H1 (cell line): ENCODE data around the gene GRK5.

ENCODE experiments used
- ATF3 ChIP-seq: IDR thresholded peaks from 2 replicates; pipeline ENCODE4 v1.6.1; 2011; ENCODE audit warnings: low read depth, mild to moderate bottlenecking, low read length; ENCODE audit not compliant: insufficient read depth
- POLR2A ChIP-seq, 2 experiments: IDR thresholded peaks; 1 replicate in 1 of 2; 2 replicates in 1 of 2; pipeline ENCODE4 v1.6.1; 2011; ENCODE audit warnings: low read depth in 2 of 2, low read length in 2 of 2, mild to moderate bottlenecking in 2 of 2; ENCODE audit errors: control extremely low read depth in 1 of 2
- TF ChIP-seq, protein P1 (sequence below), 3 experiments: IDR thresholded peaks; 1 replicate in 2 of 3; 2 replicates in 1 of 3; pipeline versions ENCODE4 v1.5.1 to v1.6.1; 2011; ENCODE audit warnings: low read length in 3 of 3, mild to moderate bottlenecking in 3 of 3, inconsistent platforms in 2 of 3, low read depth in 1 of 3, moderate library complexity in 1 of 3; ENCODE audit not compliant: insufficient read depth in 1 of 3; ENCODE audit errors: control extremely low read depth in 1 of 3

GRCh38 chr10:119504651-119505050, 297.3 kb downstream of the GRK5 start:
- TF ChIP-seq POLR2A (IDR thresholded peaks at IDR 0.05; ENCODE audit: control extremely low read depth in 1 of 2, low read depth in 2 of 2, low read length in 2 of 2) = no peak
- TF ChIP-seq ATF3 = no peak
- TF ChIP-seq, protein P1, sequence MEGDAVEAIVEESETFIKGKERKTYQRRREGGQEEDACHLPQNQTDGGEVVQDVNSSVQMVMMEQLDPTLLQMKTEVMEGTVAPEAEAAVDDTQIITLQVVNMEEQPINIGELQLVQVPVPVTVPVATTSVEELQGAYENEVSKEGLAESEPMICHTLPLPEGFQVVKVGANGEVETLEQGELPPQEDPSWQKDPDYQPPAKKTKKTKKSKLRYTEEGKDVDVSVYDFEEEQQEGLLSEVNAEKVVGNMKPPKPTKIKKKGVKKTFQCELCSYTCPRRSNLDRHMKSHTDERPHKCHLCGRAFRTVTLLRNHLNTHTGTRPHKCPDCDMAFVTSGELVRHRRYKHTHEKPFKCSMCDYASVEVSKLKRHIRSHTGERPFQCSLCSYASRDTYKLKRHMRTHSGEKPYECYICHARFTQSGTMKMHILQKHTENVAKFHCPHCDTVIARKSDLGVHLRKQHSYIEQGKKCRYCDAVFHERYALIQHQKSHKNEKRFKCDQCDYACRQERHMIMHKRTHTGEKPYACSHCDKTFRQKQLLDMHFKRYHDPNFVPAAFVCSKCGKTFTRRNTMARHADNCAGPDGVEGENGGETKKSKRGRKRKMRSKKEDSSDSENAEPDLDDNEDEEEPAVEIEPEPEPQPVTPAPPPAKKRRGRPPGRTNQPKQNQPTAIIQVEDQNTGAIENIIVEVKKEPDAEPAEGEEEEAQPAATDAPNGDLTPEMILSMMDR (IDR thresholded peaks at IDR 0.05; ENCODE audit: control extremely low read depth in 1 of 3, insufficient read depth in 1 of 3, low read depth in 1 of 3, low read length in 3 of 3) = no peak
